Hematopoietic multipotent progenitor cell treated with erythropoietin and hydrocortisone succinate and interleukin-3 and kit ligand, for 17 days (in vitro differentiated cells): ENCODE measurements around the gene ALLC.

ENCODE experiments used
- DNase-seq: peaks from one replicate; pipeline ENCODE4 v3.0.0-alpha.2; 2015; ENCODE audit warnings: low spot score

The ALLC gene

GRCh38 chr2:3679180-3679579, 21.2 kb downstream of the ALLC start:
- no peak for DNase-seq

- no peak for DNase-seq
These were observed 21.8 kb downstream of the ALLC start for GRCh38 chr2:3679616-3680393.

DNA sequence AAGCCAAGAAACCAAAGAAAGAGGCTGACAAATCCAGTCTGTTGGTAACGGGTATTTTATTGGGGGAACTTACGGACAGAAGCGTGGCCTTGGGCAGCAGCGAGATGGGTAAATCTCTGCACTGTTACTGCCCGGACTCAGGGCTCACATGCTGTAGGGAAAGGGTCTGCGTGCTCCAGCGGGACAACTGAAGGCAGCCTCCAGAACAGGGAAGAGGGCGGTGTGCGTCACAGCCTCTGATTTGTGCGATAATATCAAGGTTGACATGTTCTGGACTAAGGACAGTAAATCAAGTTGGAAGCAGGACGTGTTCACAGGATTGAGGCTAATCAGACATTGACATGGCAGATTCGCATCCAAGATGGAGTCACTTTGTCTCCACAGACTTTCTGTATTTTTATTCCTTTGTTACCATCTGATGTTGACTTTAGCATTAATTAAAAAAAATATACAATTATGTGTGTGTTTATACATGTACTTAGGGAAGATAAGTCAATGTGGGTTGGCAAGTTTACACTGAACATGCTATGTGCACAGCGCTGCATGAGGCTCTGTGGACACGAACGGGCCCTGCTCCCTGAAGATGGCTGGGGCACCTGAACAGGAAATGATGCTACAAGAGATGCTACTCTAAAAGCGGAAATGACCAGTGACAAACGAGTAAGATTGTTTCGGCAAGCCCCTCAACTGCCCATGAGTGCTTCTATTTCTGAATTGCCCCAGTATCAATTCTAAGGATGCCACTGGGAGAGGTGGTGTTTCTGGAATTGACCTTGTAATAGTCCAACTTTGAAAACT, 22.7 kb downstream of the ALLC start:
- no peak for DNase-seq

DNA sequence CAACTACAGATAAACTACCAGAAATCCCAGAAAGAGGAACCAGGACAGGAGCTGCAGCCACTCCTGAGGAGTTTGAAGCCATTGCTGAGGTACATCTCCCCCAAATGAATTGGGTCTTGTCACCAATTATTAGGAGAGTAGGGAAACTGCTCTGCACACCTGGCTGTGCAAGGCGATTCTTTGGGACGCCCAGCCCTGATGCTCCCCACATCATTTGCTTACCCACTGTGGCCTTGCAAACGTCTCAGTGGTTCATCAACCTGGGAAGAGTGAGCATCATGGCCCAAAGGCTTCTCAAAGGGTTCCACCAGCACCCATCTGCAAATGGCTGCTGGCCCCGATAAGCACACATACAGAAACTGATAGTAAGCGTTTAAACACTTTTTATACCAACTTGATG, 23.6 kb downstream of the ALLC start:
- DNase-seq: no peak

GRCh38 chr2:3682811-3683210, 24.8 kb downstream of the ALLC start:
- no peak for DNase-seq

DNA sequence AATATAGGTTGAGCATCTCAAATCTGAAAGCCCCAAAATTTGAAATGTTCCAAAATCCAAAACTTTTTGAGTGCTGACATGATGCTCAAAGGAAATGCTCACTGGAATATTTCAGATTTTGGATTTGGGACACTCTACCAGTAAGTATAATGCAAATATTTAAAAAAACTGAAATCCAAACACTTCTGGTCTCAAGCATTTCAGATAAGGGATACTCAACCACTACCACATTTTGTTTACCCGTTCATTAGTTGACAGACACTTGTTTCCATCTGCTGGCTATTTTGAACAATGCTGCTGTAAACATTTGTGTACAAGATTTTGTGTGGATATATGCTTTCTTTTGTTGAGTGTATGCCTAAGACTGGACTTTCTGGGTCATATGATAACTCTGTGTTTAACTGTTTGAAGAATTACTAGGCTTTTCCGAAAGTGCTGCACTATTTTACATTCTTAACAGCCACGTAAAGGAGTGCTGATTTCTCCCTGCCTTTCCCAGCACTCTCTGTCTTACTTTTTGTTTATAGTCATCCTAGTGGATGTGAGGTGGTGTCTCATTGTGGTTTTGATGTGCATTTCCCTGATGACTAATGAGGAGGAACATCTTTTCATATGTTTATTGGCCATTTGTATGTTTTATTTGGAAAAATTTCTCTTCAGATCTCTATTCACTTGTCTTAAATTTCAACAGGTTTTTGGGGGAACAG, 25.9 kb downstream of the ALLC start:
- DNase-seq: no peak

GRCh38 chr2:3689998-3690748, 32.2 kb downstream of the ALLC start:
- DNase-seq: no peak

- DNase-seq: no peak
These were observed 34.4 kb downstream of the ALLC start for GRCh38 chr2:3692375-3692774.

GRCh38 chr2:3696545-3696944, 38.5 kb downstream of the ALLC start:
- DNase-seq: no peak

DNA sequence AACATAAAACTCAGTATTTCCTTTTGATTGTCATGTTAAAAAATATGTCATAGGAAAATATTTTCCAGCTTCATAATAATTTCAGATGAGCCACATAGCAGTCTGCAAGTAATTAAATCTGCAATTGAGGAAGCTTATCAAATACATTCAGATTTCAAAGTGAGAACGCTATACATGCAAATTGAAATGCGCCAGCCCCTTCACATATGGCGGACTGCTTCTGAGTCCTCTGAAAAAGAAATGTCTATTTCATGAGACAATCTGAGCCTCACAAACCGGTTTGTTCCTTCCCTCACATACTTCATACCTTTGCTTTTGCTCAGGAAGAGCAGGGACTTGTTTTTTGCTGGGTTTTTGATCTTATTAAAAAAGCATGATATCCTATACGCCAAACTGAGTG, 43.1 kb downstream of the ALLC start:
- DNase-seq: no peak

GRCh38 chr2:3703236-3703756, 45.3 kb downstream of the ALLC start, which contains the start of gene DCDC2C:
DCDC2C (plus strand) TSS chr2:3703575; CDS start chr2:3703752, 177 bp downstream.
- no peak for DNase-seq

GRCh38 chr2:3703757-3704355, 45.9 kb downstream of the ALLC start:
- DNase-seq: no peak

GRCh38 chr2:3704692-3705091, 46.7 kb downstream of the ALLC start:
- no peak for DNase-seq

DNA sequence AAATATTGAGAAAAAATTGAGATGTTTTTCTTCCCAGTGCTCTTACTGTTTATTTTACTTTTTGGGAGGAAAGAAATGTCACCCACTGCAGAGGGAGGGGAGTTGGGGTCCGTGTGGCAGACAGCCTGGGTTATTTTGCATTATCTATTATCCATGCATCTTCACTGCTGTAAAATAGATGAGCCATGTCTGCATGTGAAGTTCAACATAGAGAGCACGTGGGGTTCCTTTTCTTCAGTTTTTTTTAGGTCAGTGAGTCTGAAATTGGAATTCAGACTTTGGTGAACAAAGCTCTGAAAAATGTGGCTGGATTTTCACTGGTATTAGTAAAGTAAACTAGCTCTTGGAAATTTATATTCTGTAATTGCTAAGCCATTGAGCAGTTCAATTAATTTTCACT, 47.8 kb downstream of the ALLC start:
- DNase-seq: no peak

- DNase-seq: no peak
These were observed 48.9 kb downstream of the ALLC start for GRCh38 chr2:3706892-3707291.

DNA sequence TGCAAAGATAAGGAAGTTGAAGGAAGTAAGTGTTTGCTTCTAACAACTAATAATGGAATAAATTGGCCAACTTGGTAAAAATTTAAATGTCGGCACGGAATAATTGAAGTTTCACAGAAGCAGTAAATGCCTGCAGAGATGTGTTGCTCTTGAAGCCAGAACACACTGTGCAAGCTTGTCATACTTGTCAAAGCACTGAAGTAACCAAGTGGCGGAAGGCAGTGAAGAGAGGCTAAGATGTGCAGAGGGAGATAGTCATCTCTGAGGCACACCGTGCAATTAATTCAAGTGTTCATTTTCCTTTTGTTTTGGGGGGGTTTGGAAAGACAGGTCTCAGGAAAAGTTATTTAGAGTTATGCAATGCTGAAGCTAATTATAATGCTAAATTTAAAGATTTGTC, 50.6 kb downstream of the ALLC start:
- DNase-seq: no peak

DNA sequence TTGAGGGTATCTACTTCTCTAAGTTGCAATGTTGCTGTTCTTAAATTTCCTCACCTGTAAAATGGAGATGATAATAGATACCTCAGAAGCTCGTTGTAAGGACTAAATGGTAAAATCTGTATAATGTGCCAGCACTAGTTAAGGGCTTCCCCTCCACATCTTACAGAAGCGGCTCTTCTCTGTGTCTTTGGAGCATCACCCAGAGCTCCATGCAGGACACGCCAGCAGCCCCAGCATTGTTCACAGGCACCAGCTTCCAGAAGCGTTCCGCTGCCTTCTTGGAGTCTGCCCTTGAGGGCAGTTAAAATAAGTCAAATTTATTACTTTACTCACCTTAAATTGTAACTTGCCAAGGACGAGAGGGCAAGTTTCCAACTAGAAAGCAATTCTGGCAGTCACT, 51.2 kb downstream of the ALLC start:
- DNase-seq: no peak

- no peak for DNase-seq
These were observed 54.4 kb downstream of the ALLC start for GRCh38 chr2:3712424-3712823.

- no peak for DNase-seq
These were observed 55.0 kb downstream of the ALLC start for GRCh38 chr2:3712831-3713503.

DNA sequence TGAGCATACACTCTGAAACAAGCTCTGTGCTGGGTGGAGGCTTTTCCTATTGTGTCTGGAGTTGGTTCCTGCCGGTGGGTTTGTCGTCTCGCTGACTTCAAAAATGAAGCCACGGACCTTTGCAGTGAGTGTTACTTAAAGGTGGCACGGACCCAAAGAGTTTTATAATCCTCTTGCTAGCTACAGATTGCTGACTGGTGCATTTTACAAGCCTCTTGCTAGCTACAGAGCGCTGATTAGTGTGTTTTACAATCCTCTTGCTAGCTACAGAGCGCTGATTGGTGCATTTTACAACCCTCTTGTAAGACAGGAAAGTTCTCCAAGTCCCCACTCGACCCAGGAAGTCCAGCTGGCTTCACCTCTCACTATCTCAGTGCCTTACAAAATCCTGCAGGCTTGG, 60.7 kb downstream of the ALLC start:
- DNase-seq: no peak

- DNase-seq: no peak
These were observed 67.0 kb downstream of the ALLC start for GRCh38 chr2:3725002-3725401.
